PC-3 (cell line): ENCODE data around the gene ZMAT2.

Source experiments
- EZH2 ChIP-seq: fragments of 300-600 bp; sonication (generic); IDR thresholded peaks from one replicate; pipeline ENCODE4 v1.6.1; 2017; ENCODE audit warnings: antibody characterized with exemption, mild to moderate bottlenecking, low read length; ENCODE audit not compliant: unreplicated experiment
- EZH2phosphoT487 ChIP-seq: fragments of 300-600 bp; sonication (generic); IDR thresholded peaks from 2 replicates; pipeline ENCODE4 v1.6.1; 2018; ENCODE audit warnings: mild to moderate bottlenecking, antibody characterized with exemption, low read length, borderline replicate concordance
- TF ChIP-seq, protein P1 (sequence below): fragments of 300-600 bp; sonication (generic); conservative IDR thresholded peaks from 2 replicates; pipeline ENCODE4 v1.5.1; 2017; ENCODE audit warnings: antibody characterized with exemption, low read depth, mild to moderate bottlenecking, low read length

DNA sequence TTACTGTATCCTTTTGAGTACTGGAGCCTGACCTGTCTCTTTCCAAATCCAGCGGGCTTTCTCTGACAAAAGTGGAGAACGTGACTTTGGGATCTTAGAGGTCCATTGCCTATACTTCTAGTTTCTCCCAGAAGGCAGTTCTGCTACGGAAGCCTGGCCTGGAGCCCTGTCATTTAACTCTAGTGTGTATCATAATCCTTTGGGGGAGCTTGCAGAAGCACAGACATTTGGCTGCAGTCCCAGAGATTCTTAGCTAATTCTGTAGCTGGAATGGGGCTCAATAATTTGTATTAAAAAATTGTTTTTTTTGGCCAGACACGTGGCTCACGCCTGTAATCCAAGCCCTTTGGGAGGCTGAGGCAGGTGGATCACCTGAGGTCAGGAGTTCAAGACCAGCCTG, 6.0 kb upstream of the ZMAT2 start:
- TF ChIP-seq, protein P1, sequence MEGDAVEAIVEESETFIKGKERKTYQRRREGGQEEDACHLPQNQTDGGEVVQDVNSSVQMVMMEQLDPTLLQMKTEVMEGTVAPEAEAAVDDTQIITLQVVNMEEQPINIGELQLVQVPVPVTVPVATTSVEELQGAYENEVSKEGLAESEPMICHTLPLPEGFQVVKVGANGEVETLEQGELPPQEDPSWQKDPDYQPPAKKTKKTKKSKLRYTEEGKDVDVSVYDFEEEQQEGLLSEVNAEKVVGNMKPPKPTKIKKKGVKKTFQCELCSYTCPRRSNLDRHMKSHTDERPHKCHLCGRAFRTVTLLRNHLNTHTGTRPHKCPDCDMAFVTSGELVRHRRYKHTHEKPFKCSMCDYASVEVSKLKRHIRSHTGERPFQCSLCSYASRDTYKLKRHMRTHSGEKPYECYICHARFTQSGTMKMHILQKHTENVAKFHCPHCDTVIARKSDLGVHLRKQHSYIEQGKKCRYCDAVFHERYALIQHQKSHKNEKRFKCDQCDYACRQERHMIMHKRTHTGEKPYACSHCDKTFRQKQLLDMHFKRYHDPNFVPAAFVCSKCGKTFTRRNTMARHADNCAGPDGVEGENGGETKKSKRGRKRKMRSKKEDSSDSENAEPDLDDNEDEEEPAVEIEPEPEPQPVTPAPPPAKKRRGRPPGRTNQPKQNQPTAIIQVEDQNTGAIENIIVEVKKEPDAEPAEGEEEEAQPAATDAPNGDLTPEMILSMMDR = no peak
- TF ChIP-seq EZH2 = no peak
- no peak for TF ChIP-seq EZH2phosphoT487
